ENCODE results near the gene MOB3A. TPM values are rescaled to one million over a fixed set of nuclear protein-coding genes. Genes with fewer than 3 reads are reported as not detected.

MOB3A gene
- total RNA-seq, 1 donor from 2014 or later = 45.5 TPM

- DNase-seq (ENCODE audit: low spot score) = peak; percentile 73
- Mint-ChIP-seq H3K27ac (ENCODE audit: unreplicated experiment) (no peak overlapping the region), H3K36me3 (ENCODE audit: low read depth) (peaks cover 41% of the 10 kb centered on the region), H3K4me3 (ENCODE audit: unreplicated experiment) (no peak overlapping the region), H3K9me3 (ENCODE audit: low read depth) (no peaks in the 10 kb centered on the region), H3K4me1 (ENCODE audit: low read depth) (peaks cover 16% of the 10 kb centered on the region), H3K27me3 (ENCODE audit: low read depth) (no peaks in the 10 kb centered on the region)
- TF ChIP-seq CTCF (IDR thresholded peaks at IDR 0.05) = peak; percentile 33
These were observed 14.7 kb upstream of the MOB3A start for GRCh38 chr19:2110822-2111221.

GRCh38 chr19:2109046-2109864, 13.1 kb upstream of the MOB3A start:
- TF ChIP-seq CTCF (IDR thresholded peaks at IDR 0.05) = no peak
- Mint-ChIP-seq H3K27me3 (ENCODE audit: low read depth) (no peaks in the 10 kb centered on the region), H3K4me3 (ENCODE audit: unreplicated experiment) (no peak overlapping the region), H3K9me3 (ENCODE audit: low read depth) (no peaks in the 10 kb centered on the region), H3K27ac (ENCODE audit: unreplicated experiment) (no peak overlapping the region), H3K36me3 (ENCODE audit: low read depth) (peaks cover 39% of the 10 kb centered on the region), H3K4me1 (ENCODE audit: low read depth) (peaks cover 10% of the 10 kb centered on the region)
- peak; percentile 87 for DNase-seq (ENCODE audit: low spot score)

- DNase-seq (ENCODE audit: low spot score) = peak; percentile 83
- TF ChIP-seq CTCF (IDR thresholded peaks at IDR 0.05) = no peak
- H3K9me3 Mint-ChIP-seq (ENCODE audit: low read depth) = no peaks in the 10 kb centered on the region
- peaks cover 38% of the 10 kb centered on the region for H3K36me3 Mint-ChIP-seq (ENCODE audit: low read depth)
- H3K27me3 Mint-ChIP-seq (ENCODE audit: low read depth) = no peaks in the 10 kb centered on the region
- peaks cover 3% of the 10 kb centered on the region for H3K4me1 Mint-ChIP-seq (ENCODE audit: low read depth)
- H3K27ac Mint-ChIP-seq (ENCODE audit: unreplicated experiment) = no peak overlapping the region
- no peak overlapping the region for H3K4me3 Mint-ChIP-seq (ENCODE audit: unreplicated experiment)
These were observed 12.3 kb upstream of the MOB3A start for GRCh38 chr19:2108251-2109016.

GRCh38 chr19:2103045-2103707, 7.0 kb upstream of the MOB3A start:
- Mint-ChIP-seq H3K4me3 (ENCODE audit: unreplicated experiment) (no peak overlapping the region), H3K27me3 (ENCODE audit: low read depth) (no peaks in the 10 kb centered on the region), H3K36me3 (ENCODE audit: low read depth) (peaks cover 32% of the 10 kb centered on the region), H3K4me1 (ENCODE audit: low read depth) (no peaks in the 10 kb centered on the region), H3K27ac (ENCODE audit: unreplicated experiment) (no peak overlapping the region), H3K9me3 (ENCODE audit: low read depth) (no peaks in the 10 kb centered on the region)
- no peak for TF ChIP-seq CTCF (IDR thresholded peaks at IDR 0.05)
- DNase-seq (ENCODE audit: low spot score) = no peak
